ENCODE measurements around the gene TMEM186. TPM values are rescaled to one million over a fixed set of nuclear protein-coding genes. Genes with fewer than 3 reads are reported as not detected.
A peak's percentile ranks its signal among the peaks of the same experiment; 100 is the strongest.

TMEM186 gene
- total RNA-seq, 2 experiments from 2014 or later = 1.9 to 3.1 TPM

DNA sequence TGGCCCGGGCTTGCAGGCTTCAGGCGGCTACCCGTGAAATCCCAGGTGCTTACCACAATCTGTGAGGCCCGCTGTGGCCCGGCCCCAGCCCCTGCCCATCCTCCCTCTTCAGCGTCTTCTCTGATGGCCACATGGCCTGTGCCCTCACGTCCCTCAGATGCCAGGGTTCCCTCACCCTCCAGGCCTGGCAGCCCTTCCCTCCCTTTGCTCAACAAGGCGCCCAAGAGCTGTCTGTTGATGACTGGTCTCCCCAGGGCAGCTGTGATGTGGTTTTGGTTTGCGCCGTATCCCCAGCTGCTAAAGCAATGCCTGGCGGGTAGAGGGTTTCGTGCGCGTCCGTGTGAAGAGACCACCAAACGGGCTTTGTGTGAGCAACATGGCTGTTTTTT lies 35.3 kb upstream of the TMEM186 start:
- peaks cover 27% of the 10 kb centered on the region for H3K36me3 Mint-ChIP-seq (ENCODE audit: low read depth)
- Histone ChIP-seq H3K36me3 (ENCODE audit: insufficient read depth, low read length) (peaks cover 32% of the 10 kb centered on the region), H3K27ac (ENCODE audit: low read depth in 1 of 2, low read length in 2 of 2) (no peak overlapping the region), H3K4me1 (ENCODE audit: insufficient read depth, low read length) (peaks cover 8% of the 10 kb centered on the region), H3K9me3 (ENCODE audit: control insufficient read depth in 1 of 2, insufficient read depth in 1 of 2, low read length in 2 of 2) (no peaks in the 10 kb centered on the region), H3K27me3 (ENCODE audit: control insufficient read depth in 1 of 2, insufficient read depth in 2 of 2, low read length in 2 of 2) (no peaks in the 10 kb centered on the region), H3K4me3 (ENCODE audit: low read length) (no peak overlapping the region)
- intact Hi-C loops (cut with DNase I, micrococcal nuclease) = no loop called here
- peak overlapping the region; percentile 43 for H3K27ac Mint-ChIP-seq
- H3K27me3 Mint-ChIP-seq = no peaks in the 10 kb centered on the region
- ChIA-PET CTCF (no interaction called here), POLR2A (no interaction called here)
- TF ChIP-seq, protein P1, sequence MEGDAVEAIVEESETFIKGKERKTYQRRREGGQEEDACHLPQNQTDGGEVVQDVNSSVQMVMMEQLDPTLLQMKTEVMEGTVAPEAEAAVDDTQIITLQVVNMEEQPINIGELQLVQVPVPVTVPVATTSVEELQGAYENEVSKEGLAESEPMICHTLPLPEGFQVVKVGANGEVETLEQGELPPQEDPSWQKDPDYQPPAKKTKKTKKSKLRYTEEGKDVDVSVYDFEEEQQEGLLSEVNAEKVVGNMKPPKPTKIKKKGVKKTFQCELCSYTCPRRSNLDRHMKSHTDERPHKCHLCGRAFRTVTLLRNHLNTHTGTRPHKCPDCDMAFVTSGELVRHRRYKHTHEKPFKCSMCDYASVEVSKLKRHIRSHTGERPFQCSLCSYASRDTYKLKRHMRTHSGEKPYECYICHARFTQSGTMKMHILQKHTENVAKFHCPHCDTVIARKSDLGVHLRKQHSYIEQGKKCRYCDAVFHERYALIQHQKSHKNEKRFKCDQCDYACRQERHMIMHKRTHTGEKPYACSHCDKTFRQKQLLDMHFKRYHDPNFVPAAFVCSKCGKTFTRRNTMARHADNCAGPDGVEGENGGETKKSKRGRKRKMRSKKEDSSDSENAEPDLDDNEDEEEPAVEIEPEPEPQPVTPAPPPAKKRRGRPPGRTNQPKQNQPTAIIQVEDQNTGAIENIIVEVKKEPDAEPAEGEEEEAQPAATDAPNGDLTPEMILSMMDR (IDR thresholded peaks at IDR 0.05) = no peak
- no peak overlapping the region for H3K4me3 Mint-ChIP-seq
- ATAC-seq (ENCODE audit: poor library complexity) (no peak), DNase-seq (no peak)
- peaks cover 15% of the 10 kb centered on the region for H3K4me1 Mint-ChIP-seq (ENCODE audit: low read depth)
- no peaks in the 10 kb centered on the region for H3K9me3 Mint-ChIP-seq

DNA sequence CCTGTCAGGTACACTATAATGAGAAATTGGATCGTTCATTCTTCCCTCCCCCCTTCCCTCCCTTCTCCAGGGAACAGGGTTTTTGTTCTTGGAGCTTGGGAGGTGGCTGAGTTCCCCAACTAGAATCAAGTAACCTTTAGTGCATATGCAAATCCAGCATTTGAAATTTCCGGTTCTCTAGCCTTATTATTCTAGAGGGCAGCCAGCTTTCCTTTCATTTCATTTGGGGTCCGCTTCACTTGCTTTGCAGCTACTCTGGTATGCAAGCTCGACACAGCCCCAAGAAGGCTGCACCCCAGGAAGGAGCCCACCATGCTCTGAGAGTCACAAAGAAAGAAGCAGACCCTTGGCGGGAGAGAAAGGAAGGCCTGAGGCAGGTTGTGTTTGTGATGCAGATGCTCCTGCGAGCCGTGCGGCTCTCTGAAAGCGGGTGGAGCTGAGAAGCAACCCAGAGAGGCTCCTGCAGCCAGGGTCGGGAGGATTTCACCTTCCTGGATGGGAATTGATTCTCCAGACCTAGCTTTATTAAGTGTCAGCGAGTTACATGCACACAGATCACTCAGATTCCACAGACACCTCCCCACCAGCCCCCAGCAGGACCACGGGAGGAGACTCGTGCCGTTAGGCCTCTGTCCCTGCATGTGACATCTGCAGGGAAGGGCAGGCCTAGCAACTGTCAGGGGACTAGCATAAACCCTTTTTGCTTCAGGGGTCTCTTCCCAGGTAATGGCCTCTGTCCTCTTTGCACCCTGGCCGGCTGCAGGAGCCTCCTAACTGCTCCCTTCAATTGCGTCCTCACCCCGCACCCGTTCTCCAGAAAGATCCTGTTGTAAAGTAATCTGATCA lies 34.7 kb upstream of the TMEM186 start:
- POLR2A ChIA-PET = interaction anchor here (0.6 kb wide), 1 partner anchor 10 kb away, joined by 3 read pairs; no protein-coding TSS in a partner anchor
- Mint-ChIP-seq H3K9me3 (no peaks in the 10 kb centered on the region), H3K4me3 (no peak overlapping the region), H3K36me3 (ENCODE audit: low read depth) (peaks cover 27% of the 10 kb centered on the region), H3K27ac (no peak overlapping the region), H3K27me3 (no peaks in the 10 kb centered on the region), H3K4me1 (ENCODE audit: low read depth) (peaks cover 15% of the 10 kb centered on the region)
- no peak for ATAC-seq (ENCODE audit: poor library complexity)
- TF ChIP-seq, protein P1 (IDR thresholded peaks at IDR 0.05) = no peak
- DNase-seq = no peak
- no peak overlapping the region for H3K27ac ChIP-seq (ENCODE audit: low read depth in 1 of 2, low read length in 2 of 2)
- intact Hi-C loops (cut with DNase I, micrococcal nuclease) = no loop called here
- CTCF ChIA-PET = no interaction called here
- peaks cover 32% of the 10 kb centered on the region for H3K36me3 ChIP-seq (ENCODE audit: insufficient read depth, low read length)
- H3K4me3 ChIP-seq (ENCODE audit: low read length) = no peak overlapping the region
- H3K4me1 ChIP-seq (ENCODE audit: insufficient read depth, low read length) = peaks cover 8% of the 10 kb centered on the region
- H3K9me3 ChIP-seq (ENCODE audit: control insufficient read depth in 1 of 2, insufficient read depth in 1 of 2, low read length in 2 of 2) = no peaks in the 10 kb centered on the region
- H3K27me3 ChIP-seq (ENCODE audit: control insufficient read depth in 1 of 2, insufficient read depth in 2 of 2, low read length in 2 of 2) = no peaks in the 10 kb centered on the region

DNA sequence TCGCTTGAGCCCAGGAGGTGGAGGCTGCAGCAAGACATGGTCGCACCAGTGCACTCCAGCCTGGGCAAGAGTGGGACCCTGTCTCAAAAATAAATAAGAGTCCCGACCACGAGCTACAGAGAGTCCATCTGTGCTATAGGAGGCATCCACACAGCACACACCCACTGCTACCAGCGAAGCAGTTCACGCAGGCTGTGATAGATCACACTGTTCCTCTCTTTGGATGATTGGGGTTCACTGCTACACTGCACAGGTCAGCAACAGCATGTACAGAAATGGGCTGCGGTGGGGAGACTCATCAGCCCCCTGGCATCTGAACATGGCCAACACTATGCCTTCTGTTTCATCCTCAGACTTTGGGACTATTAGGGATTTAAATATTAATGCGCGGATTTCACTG lies 34.0 kb upstream of the TMEM186 start:
- Histone ChIP-seq H3K27me3 (ENCODE audit: control insufficient read depth in 1 of 2, insufficient read depth in 2 of 2, low read length in 2 of 2) (no peaks in the 10 kb centered on the region), H3K4me1 (ENCODE audit: insufficient read depth, low read length) (peaks cover 8% of the 10 kb centered on the region), H3K36me3 (ENCODE audit: insufficient read depth, low read length) (peaks cover 32% of the 10 kb centered on the region), H3K4me3 (ENCODE audit: low read length) (no peak overlapping the region), H3K27ac (ENCODE audit: low read depth in 1 of 2, low read length in 2 of 2) (no peak overlapping the region), H3K9me3 (ENCODE audit: control insufficient read depth in 1 of 2, insufficient read depth in 1 of 2, low read length in 2 of 2) (no peaks in the 10 kb centered on the region)
- TF ChIP-seq, protein P1 (IDR thresholded peaks at IDR 0.05) = no peak
- no peaks in the 10 kb centered on the region for H3K27me3 Mint-ChIP-seq
- POLR2A ChIA-PET = interaction anchor here (0.6 kb wide), 1 partner anchor 10 kb away, joined by 3 read pairs; no protein-coding TSS in a partner anchor
- no peak overlapping the region for H3K4me3 Mint-ChIP-seq
- no peak for DNase-seq
- H3K27ac Mint-ChIP-seq = no peak overlapping the region
- no peak for ATAC-seq (ENCODE audit: poor library complexity)
- H3K36me3 Mint-ChIP-seq (ENCODE audit: low read depth) = peaks cover 27% of the 10 kb centered on the region
- H3K9me3 Mint-ChIP-seq = no peaks in the 10 kb centered on the region
- intact Hi-C loops (cut with DNase I, micrococcal nuclease) = no loop called here
- H3K4me1 Mint-ChIP-seq (ENCODE audit: low read depth) = peaks cover 15% of the 10 kb centered on the region
- CTCF ChIA-PET = no interaction called here
